Trophoblast cell (in vitro differentiated cells and primary cell): ENCODE data around the gene YWHAH.

Experiments used
- DNase-seq, 2 donors: peaks; one replicate each; pipeline ENCODE4 v3.0.0-alpha.2; 2016
- H2AFZ ChIP-seq: 2 replicates; pipeline ENCODE4 v1.6.1; 2013; ENCODE audit warnings: low read length, moderate library complexity, mild to moderate bottlenecking; ENCODE audit not compliant: insufficient read depth, poor library complexity
- H2AK5ac ChIP-seq: 2 replicates; pipeline ENCODE4 v1.6.1; 2013; ENCODE audit warnings: mild to moderate bottlenecking, low read length
- H2BK120ac ChIP-seq: 2 replicates; pipeline ENCODE4 v1.6.1; 2013; ENCODE audit warnings: low read length, mild to moderate bottlenecking, moderate library complexity; ENCODE audit not compliant: insufficient read depth, poor library complexity
- H2BK12ac ChIP-seq: 2 replicates; pipeline ENCODE4 v1.6.1; 2013; ENCODE audit warnings: mild to moderate bottlenecking, low read length, moderate library complexity
- H2BK5ac ChIP-seq: 2 replicates; pipeline ENCODE4 v1.6.1; 2013; ENCODE audit warnings: low read length, low read depth, moderate library complexity, mild to moderate bottlenecking; ENCODE audit not compliant: poor library complexity
- H3K14ac ChIP-seq: 2 replicates; pipeline ENCODE4 v1.6.1; 2013; ENCODE audit warnings: mild to moderate bottlenecking, low read length
- H3K18ac ChIP-seq: 2 replicates; pipeline ENCODE4 v1.6.1; 2013; ENCODE audit warnings: mild to moderate bottlenecking, low read length
- H3K23ac ChIP-seq: 2 replicates; pipeline ENCODE4 v1.6.1; 2013; ENCODE audit warnings: low read length
- H3K27ac ChIP-seq: 2 replicates; pipeline ENCODE4 v1.5.1; 2013; ENCODE audit warnings: low read depth, mild to moderate bottlenecking, inconsistent platforms, low read length, moderate library complexity
- H3K27me3 ChIP-seq: 2 replicates; pipeline ENCODE4 v1.6.1; 2013; ENCODE audit warnings: inconsistent platforms, mild to moderate bottlenecking, low read length, moderate library complexity; ENCODE audit not compliant: insufficient read depth
- H3K36me3 ChIP-seq, 2 experiments: 1 replicate in 1 of 2; 2 replicates in 1 of 2; pipeline ENCODE4 v1.6.1; 2013; ENCODE audit warnings: low read length in 2 of 2, mild to moderate bottlenecking in 2 of 2, moderate library complexity in 1 of 2; ENCODE audit not compliant: insufficient read depth in 2 of 2, control insufficient read depth in 1 of 2
- H3K4ac ChIP-seq: 2 replicates; pipeline ENCODE4 v1.6.1; 2013; ENCODE audit warnings: low read depth, mild to moderate bottlenecking, low read length, moderate library complexity
- H3K4me1 ChIP-seq, 2 experiments: 1 replicate in 1 of 2; 2 replicates in 1 of 2; pipeline ENCODE4 v1.6.1; 2013; ENCODE audit warnings: low read length in 2 of 2, mild to moderate bottlenecking in 2 of 2, moderate library complexity in 1 of 2; ENCODE audit not compliant: insufficient read depth in 2 of 2, control insufficient read depth in 1 of 2
- H3K4me2 ChIP-seq: 2 replicates; pipeline ENCODE4 v1.6.1; 2013; ENCODE audit warnings: inconsistent platforms, mild to moderate bottlenecking, low read length, moderate library complexity
- H3K4me3 ChIP-seq: 2 replicates; pipeline ENCODE4 v1.5.1; 2013; ENCODE audit warnings: mild to moderate bottlenecking, low read depth, low read length, inconsistent platforms
- H3K79me1 ChIP-seq: one replicate; pipeline ENCODE4 v1.6.1; 2013; ENCODE audit warnings: low read length
- H3K79me2 ChIP-seq: 2 replicates; pipeline ENCODE4 v1.6.1; 2013; ENCODE audit warnings: low read length, mild to moderate bottlenecking; ENCODE audit not compliant: control insufficient read depth, insufficient read depth, poor library complexity
- H3K9ac ChIP-seq: 2 replicates; pipeline ENCODE4 v1.6.1; 2013; ENCODE audit warnings: mild to moderate bottlenecking, low read length
- H3K9me3 ChIP-seq: 2 replicates; pipeline ENCODE4 v1.6.1; 2013; ENCODE audit warnings: low read depth, mild to moderate bottlenecking, control low read depth, inconsistent platforms, low read length; ENCODE audit not compliant: insufficient read depth
- H4K12ac ChIP-seq: 2 replicates; pipeline ENCODE4 v1.6.1; 2013; ENCODE audit warnings: low read depth, mild to moderate bottlenecking, low read length, moderate library complexity
- H4K8ac ChIP-seq: 2 replicates; pipeline ENCODE4 v1.6.1; 2013; ENCODE audit warnings: low read depth, mild to moderate bottlenecking, low read length, moderate library complexity
- H4K91ac ChIP-seq: one replicate; pipeline ENCODE4 v1.6.1; 2013; ENCODE audit warnings: low read depth, mild to moderate bottlenecking, low read length, moderate library complexity
- WGBS: extraction: QIAGEN DNeasy Blood & Tissue Kit; methylation state at CpG from one replicate; pipeline ENCODE4 v1.1.7; 2013; ENCODE audit warnings: missing lambda C conversion rate; ENCODE audit not compliant: insufficient read length, insufficient coverage; ENCODE audit errors: extremely low coverage; 5-methylcytosine and 5-hydroxymethylcytosine counted together

Gene YWHAH

GRCh38 chr22:31983911-31984656, 39.7 kb downstream of the YWHAH start:
- Histone ChIP-seq H3K14ac (no peak overlapping the region), H4K12ac (no peak overlapping the region), H3K4me2 (no peak overlapping the region), H3K36me3 (no peaks in the 10 kb centered on the region), H3K9ac (no peak overlapping the region), H2BK120ac (no peak overlapping the region), H3K4me1 (no peaks in the 10 kb centered on the region), H3K4me3 (no peak overlapping the region), H3K27me3 (no peaks in the 10 kb centered on the region), H3K9me3 (no peaks in the 10 kb centered on the region), H3K18ac (no peak overlapping the region), H3K4ac (no peak overlapping the region), H2BK5ac (no peak overlapping the region), H2BK12ac (no peak overlapping the region), H3K79me2 (no peaks in the 10 kb centered on the region), H4K91ac (no peak overlapping the region), H3K27ac (no peak overlapping the region), H3K23ac (no peak overlapping the region), H2AK5ac (no peak overlapping the region), H2AFZ (no peak overlapping the region), H3K79me1 (no peaks in the 10 kb centered on the region), H4K8ac (no peak overlapping the region)
- no peak for DNase-seq
- no CpG with 5 or more reads among the region's 6 CpGs for WGBS

GRCh38 chr22:31987218-31987617, 42.9 kb downstream of the YWHAH start:
- DNase-seq: no peak
- Histone ChIP-seq H4K91ac (no peak overlapping the region), H4K8ac (no peak overlapping the region), H3K4me1 (no peaks in the 10 kb centered on the region), H3K79me1 (no peaks in the 10 kb centered on the region), H3K9me3 (no peaks in the 10 kb centered on the region), H3K23ac (no peak overlapping the region), H3K9ac (no peak overlapping the region), H2BK120ac (no peak overlapping the region), H4K12ac (no peak overlapping the region), H2AFZ (no peak overlapping the region), H3K4ac (no peak overlapping the region), H3K36me3 (no peaks in the 10 kb centered on the region), H3K14ac (no peak overlapping the region), H3K18ac (no peak overlapping the region), H3K4me2 (no peak overlapping the region), H2BK5ac (no peak overlapping the region), H2AK5ac (no peak overlapping the region), H3K27me3 (no peaks in the 10 kb centered on the region), H3K27ac (no peak overlapping the region), H2BK12ac (no peak overlapping the region), H3K79me2 (no peaks in the 10 kb centered on the region), H3K4me3 (no peak overlapping the region)
- no CpG with 5 or more reads among the region's 1 CpG for WGBS

- H2BK5ac ChIP-seq: no peak overlapping the region
- no peak overlapping the region for H3K14ac ChIP-seq
- no CpG with 5 or more reads among the region's 4 CpGs for WGBS
- no peaks in the 10 kb centered on the region for H3K9me3 ChIP-seq
- no peak overlapping the region for H3K4me3 ChIP-seq
- no peak overlapping the region for H4K8ac ChIP-seq
- no peak for DNase-seq
- H3K23ac ChIP-seq: no peak overlapping the region
- no peak overlapping the region for H3K4ac ChIP-seq
- H2AK5ac ChIP-seq: no peak overlapping the region
- H3K27me3 ChIP-seq: no peaks in the 10 kb centered on the region
- H3K27ac ChIP-seq: no peak overlapping the region
- H3K79me1 ChIP-seq: no peaks in the 10 kb centered on the region
- no peak overlapping the region for H2BK12ac ChIP-seq
- H3K79me2 ChIP-seq: no peaks in the 10 kb centered on the region
- no peak overlapping the region for H2AFZ ChIP-seq
- H3K4me1 ChIP-seq: no peaks in the 10 kb centered on the region
- no peak overlapping the region for H4K12ac ChIP-seq
- H2BK120ac ChIP-seq: no peak overlapping the region
- H3K4me2 ChIP-seq: no peak overlapping the region
- H3K18ac ChIP-seq: no peak overlapping the region
- no peak overlapping the region for H3K9ac ChIP-seq
- no peak overlapping the region for H4K91ac ChIP-seq
- no peaks in the 10 kb centered on the region for H3K36me3 ChIP-seq
Measured at GRCh38 chr22:31991102-31991839, 46.9 kb downstream of the YWHAH start.

- Histone ChIP-seq H3K4me2 (no peak overlapping the region), H3K27me3 (no peaks in the 10 kb centered on the region), H4K12ac (no peak overlapping the region), H4K91ac (no peak overlapping the region), H3K4ac (no peak overlapping the region), H2AK5ac (no peak overlapping the region), H3K14ac (no peak overlapping the region), H3K79me1 (no peaks in the 10 kb centered on the region), H3K4me3 (no peak overlapping the region), H2BK5ac (no peak overlapping the region), H2BK120ac (no peak overlapping the region), H2BK12ac (no peak overlapping the region), H3K23ac (no peak overlapping the region), H3K79me2 (no peaks in the 10 kb centered on the region), H3K36me3 (no peaks in the 10 kb centered on the region), H3K9ac (no peak overlapping the region), H3K27ac (no peak overlapping the region), H3K4me1 (peaks cover 0 to under 1% of the 10 kb centered on the region in 2 experiments), H3K9me3 (no peaks in the 10 kb centered on the region), H4K8ac (no peak overlapping the region), H3K18ac (no peak overlapping the region), H2AFZ (no peak overlapping the region)
- WGBS: no CpG with 5 or more reads among the region's 3 CpGs
- no peak for DNase-seq
Measured at GRCh38 chr22:31995046-31995445, 50.7 kb downstream of the YWHAH start.
